Aorta (tissue), 5 donors: ENCODE results near the gene CDK19. TPM values are rescaled to one million over a fixed set of nuclear protein-coding genes. Genes with fewer than 3 reads are reported as not detected.

ENCODE experiments used
- ATAC-seq: fragments of 200-7000 bp; cut with Tn5 transposase; one replicate; pipeline ENCODE4 v1.9.1; 2022; ENCODE audit warnings: moderate library complexity; ENCODE audit not compliant: low FRiP score
- DNase-seq, 2 donors: peaks; one replicate each; pipeline ENCODE4 v3.0.0-alpha.2; 2020
- H3K27ac ChIP-seq, 2 donors: one replicate each; pipeline ENCODE4 v1.5.1; 2013; ENCODE audit warnings: low read length in 2 of 2, mild to moderate bottlenecking in 2 of 2, moderate library complexity in 2 of 2, control low read depth in 1 of 2, inconsistent platforms in 1 of 2, low read depth in 1 of 2
- H3K27me3 ChIP-seq, 2 donors: one replicate each; pipeline ENCODE4 v1.6.1; 2013; ENCODE audit warnings: control low read depth in 1 of 2, low read length in 1 of 2, mild to moderate bottlenecking in 1 of 2, moderate library complexity in 1 of 2; ENCODE audit not compliant: insufficient read depth in 2 of 2, control insufficient read depth in 1 of 2
- H3K36me3 ChIP-seq, 2 donors: one replicate each; pipeline ENCODE4 v1.6.1; 2013; ENCODE audit warnings: control low read depth in 1 of 2, low read length in 1 of 2, mild to moderate bottlenecking in 1 of 2; ENCODE audit not compliant: insufficient read depth in 2 of 2, control insufficient read depth in 1 of 2
- H3K4me1 ChIP-seq, 2 donors: one replicate each; pipeline ENCODE4 v1.6.1; 2013; ENCODE audit warnings: low read length in 2 of 2, control low read depth in 1 of 2, mild to moderate bottlenecking in 1 of 2, moderate library complexity in 1 of 2; ENCODE audit not compliant: insufficient read depth in 2 of 2, control insufficient read depth in 1 of 2
- H3K4me3 ChIP-seq, 2 donors: one replicate each; pipeline ENCODE4 v1.5.1; 2013; ENCODE audit warnings: low read length in 2 of 2, control low read depth in 1 of 2, mild to moderate bottlenecking in 1 of 2
- H3K9me3 ChIP-seq: one replicate; pipeline ENCODE4 v1.6.1; 2013; ENCODE audit warnings: mild to moderate bottlenecking, low read length; ENCODE audit not compliant: control insufficient read depth
- WGBS, 2 donors: extraction: QIAGEN DNeasy Blood & Tissue Kit; methylation state at CpG; one replicate each; pipeline ENCODE4 v1.1.7; 2013; 5-methylcytosine and 5-hydroxymethylcytosine counted together
- intact Hi-C, 2 donors: fragments of 100-400 bp; cut with DNase I; formaldehyde crosslinking; loops; one replicate each; pipeline versions ENCODE4 v1.14.2 to v1.15.0; 2022
- polyA plus RNA-seq, 2 donors: library from polyadenylated mRNA; stranded (reverse); fragments of 200-250 nt; gene quantifications; one replicate each; pipeline ENCODE4 v1.2.3, GENCODE V29; 2013
- total RNA-seq, 2 donors: library from RNA; stranded (reverse); fragmentation: NEBNext Ultra II Directional; extraction: Animal tissue kit (Norgen Biotek cat#: 25700); gene quantifications; one replicate each; pipeline ENCODE4 v1.2.1, GENCODE V29; 2021
- donor health status: healthy with polysubstance abuse.
- donor health status: Bipolar disorder and iron deficiency.
- donor health status: DM: no; HTN: no; CAD: no.
- donor health status: DM: no; HTN: no; CAD: no.
- donor health status: DM: yes; HTN: yes; CAD: no.

CDK19 gene
- total and polyA plus RNA-seq, 4 donors: 5.4 to 22.4 (median 12.8) TPM

DNA sequence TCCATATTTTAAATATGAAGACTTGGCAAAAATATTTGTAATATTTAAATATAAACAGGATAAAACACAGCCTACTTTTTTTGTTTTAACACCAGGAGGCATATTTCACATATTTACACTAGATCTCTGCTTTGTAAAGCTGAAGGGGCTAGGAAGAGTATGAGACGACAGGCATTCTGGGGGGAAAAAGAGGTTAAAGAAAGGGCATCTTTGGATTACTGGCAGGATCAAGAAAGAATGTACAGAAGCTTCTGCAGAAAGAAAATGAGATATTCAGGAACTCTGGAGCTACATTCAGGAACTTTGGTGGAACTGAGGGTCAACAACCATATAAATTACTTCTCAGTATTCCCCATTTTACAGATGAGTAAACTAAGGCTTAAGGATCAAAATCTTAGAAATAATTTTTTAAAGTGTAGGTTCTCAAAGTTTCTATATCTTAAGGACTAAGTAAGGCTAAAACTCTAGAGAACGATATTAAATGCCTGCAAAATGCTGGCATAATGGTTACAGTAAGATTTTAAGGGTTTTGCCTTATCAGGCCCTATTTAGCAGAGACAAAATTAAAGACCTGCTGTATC lies 156.5 kb downstream of the CDK19 start:
- H3K27me3 ChIP-seq: no peaks in the 10 kb centered on the region
- no peak for DNase-seq
- no peak overlapping the region for H3K27ac ChIP-seq
- intact Hi-C loops: no loop called here
- H3K4me1 ChIP-seq: no peaks in the 10 kb centered on the region
- H3K9me3 ChIP-seq: no peaks in the 10 kb centered on the region
- WGBS, 2 donors: 76 to 80% methylated on average over 2 of the region's 2 CpGs
- H3K36me3 ChIP-seq: peaks cover 0 to 3% of the 10 kb centered on the region in 2 donors
- no peak overlapping the region for H3K4me3 ChIP-seq
- no peak for ATAC-seq

DNA sequence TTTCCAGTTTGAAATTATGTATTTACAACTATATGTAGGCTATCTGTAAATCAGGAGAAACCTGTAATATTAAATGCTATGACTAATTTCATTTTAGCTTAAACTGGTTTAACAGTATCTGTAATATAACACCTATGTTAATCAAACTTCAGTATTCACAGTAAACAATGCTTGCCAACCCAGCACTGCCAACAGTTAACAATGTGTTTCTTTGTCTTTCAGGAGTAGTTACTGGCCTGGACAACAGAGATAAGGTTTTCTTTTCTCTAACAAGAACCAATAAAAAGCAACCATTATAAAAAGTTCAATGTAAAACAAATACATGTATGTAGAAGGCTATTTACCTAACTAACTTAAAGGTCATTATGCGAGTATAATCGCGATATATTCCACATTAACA lies 158.8 kb downstream of the CDK19 start:
- Histone ChIP-seq H3K4me1 (no peaks in the 10 kb centered on the region), H3K27me3 (no peaks in the 10 kb centered on the region), H3K27ac (no peak overlapping the region), H3K4me3 (no peak overlapping the region), H3K36me3 (peaks cover 0 to 3% of the 10 kb centered on the region in 2 donors), H3K9me3 (no peaks in the 10 kb centered on the region)
- intact Hi-C loops: no loop called here
- no peak for ATAC-seq
- 96 to 98% methylated on average over 3 of the region's 3 CpGs for WGBS, 2 donors
- DNase-seq: no peak

DNA sequence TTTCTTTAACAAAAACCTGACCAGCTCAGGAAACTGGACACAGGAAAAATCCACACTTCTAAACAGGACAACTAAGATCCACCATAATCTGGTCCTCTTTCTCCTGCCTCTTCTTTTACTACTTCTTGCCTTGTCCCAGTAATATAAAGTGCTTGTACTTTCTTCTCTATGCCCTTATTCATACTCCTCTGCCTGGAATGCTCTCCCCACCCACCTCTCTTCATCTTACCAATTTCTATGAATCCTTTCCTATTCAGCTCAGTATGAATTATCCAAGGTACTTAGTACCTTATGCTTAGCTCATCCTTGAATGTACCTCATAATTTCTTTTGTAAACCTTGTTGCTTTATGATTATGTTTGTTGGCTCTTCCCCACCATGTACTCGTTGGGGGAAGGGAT lies 159.4 kb downstream of the CDK19 start:
- DNase-seq (no peak), ATAC-seq (no peak)
- no peaks in the 10 kb centered on the region for H3K9me3 ChIP-seq
- intact Hi-C loops: no loop called here
- H3K4me3 ChIP-seq: no peak overlapping the region
- H3K4me1 ChIP-seq: no peaks in the 10 kb centered on the region
- H3K27ac ChIP-seq: no peak overlapping the region
- H3K27me3 ChIP-seq: no peaks in the 10 kb centered on the region
- 77 to 87% methylated on average over 1 of the region's 1 CpG for WGBS, 2 donors
- peaks cover 0 to 3% of the 10 kb centered on the region in 2 donors for H3K36me3 ChIP-seq

DNA sequence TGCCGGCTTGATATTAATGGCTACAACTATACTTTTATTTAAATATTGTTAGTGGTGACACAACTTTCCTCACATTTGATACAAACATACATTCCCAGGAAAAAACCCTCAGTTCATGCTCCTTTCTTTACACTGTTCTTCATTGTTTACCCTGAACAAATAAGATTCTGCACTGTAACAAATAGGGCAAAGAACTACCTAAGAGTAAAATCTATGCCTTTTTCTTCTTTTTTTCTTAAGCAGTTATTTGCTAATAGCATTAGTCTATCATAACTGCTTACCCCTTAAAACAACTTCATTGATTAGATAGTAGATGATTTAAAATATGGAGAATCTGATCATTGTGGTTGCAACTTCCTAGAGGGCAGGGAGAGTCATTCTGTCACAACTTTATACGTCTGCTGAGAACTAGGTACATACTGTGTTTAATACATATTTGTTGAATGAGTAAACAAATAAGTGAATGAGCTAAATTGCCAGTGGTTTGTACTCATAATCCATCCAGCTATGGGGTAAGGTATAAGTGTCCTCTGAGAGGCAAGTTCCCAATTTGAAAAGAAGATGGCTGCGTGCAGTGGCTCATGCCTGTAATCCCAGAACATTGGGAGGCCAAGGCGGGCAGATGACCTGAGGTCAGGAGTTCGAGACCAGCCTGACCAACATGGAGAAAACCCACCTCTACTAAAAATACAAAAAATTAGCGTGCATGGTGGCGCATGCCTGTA lies 161.0 kb downstream of the CDK19 start:
- intact Hi-C loops: no loop called here

DNA sequence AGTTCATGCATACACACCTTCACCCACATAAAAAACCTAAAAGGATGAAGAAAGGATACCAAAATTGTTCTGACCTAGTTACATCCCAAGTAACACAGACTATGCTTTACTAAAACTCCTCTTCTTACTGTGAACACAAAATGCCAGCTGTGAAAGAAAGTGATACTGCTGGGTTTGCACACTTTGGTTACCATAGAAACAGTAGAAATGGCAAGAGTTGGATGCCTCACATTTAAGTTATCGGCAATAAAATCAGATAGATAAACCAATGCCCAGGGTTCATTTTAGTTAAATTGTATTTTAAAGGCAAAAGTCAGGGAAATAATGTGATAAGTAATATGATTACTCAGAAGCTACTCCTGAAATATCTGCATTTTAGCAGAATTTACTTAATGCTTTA lies 161.9 kb downstream of the CDK19 start:
- intact Hi-C loops: no loop called here
- 89 to 96% methylated on average over 1 of the region's 1 CpG for WGBS, 2 donors
- no peak overlapping the region for H3K4me3 ChIP-seq
- H3K9me3 ChIP-seq: no peaks in the 10 kb centered on the region
- peaks cover 0 to 3% of the 10 kb centered on the region in 2 donors for H3K36me3 ChIP-seq
- DNase-seq: no peak
- ATAC-seq: no peak
- no peaks in the 10 kb centered on the region for H3K27me3 ChIP-seq
- H3K27ac ChIP-seq: no peak overlapping the region
- H3K4me1 ChIP-seq: no peaks in the 10 kb centered on the region

More for the DNA sequence above, 161.0 kb downstream of the CDK19 start:
- 97 to 98% methylated on average over 7 of the region's 7 CpGs for WGBS, 2 donors
- H3K9me3 ChIP-seq: no peaks in the 10 kb centered on the region
- ATAC-seq (no peak), DNase-seq (no peak)
- H3K36me3 ChIP-seq: peaks cover 0 to 3% of the 10 kb centered on the region in 2 donors
- H3K27me3 ChIP-seq: no peaks in the 10 kb centered on the region
- no peak overlapping the region for H3K27ac ChIP-seq
- no peak overlapping the region for H3K4me3 ChIP-seq
- no peaks in the 10 kb centered on the region for H3K4me1 ChIP-seq

DNA sequence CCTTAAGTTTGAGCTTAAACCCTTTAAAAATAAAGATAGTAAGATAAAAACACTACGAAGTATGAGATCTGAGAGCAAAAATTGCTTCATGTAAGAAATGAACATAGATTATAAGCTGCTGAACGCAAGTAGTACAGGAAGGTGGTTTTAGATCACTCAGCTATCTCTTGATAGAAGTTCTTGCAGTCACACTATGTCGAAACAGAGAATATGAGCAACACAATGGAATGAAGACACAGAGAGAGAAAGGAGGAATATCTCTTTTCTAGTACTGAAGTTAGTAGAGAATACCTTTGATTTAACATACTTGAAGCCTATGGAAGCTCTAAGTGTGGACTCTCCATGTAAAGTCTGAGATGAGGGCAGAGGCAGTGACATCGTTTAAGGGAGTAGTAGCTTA lies 162.7 kb downstream of the CDK19 start:
- intact Hi-C loops: no loop called here
- no peaks in the 10 kb centered on the region for H3K4me1 ChIP-seq
- no peaks in the 10 kb centered on the region for H3K36me3 ChIP-seq
- H3K9me3 ChIP-seq: no peaks in the 10 kb centered on the region
- H3K27me3 ChIP-seq: no peaks in the 10 kb centered on the region
- H3K27ac ChIP-seq: no peak overlapping the region
- 95 to 97% methylated on average over 4 of the region's 4 CpGs for WGBS, 2 donors
- DNase-seq (no peak), ATAC-seq (no peak)
- no peak overlapping the region for H3K4me3 ChIP-seq

DNA sequence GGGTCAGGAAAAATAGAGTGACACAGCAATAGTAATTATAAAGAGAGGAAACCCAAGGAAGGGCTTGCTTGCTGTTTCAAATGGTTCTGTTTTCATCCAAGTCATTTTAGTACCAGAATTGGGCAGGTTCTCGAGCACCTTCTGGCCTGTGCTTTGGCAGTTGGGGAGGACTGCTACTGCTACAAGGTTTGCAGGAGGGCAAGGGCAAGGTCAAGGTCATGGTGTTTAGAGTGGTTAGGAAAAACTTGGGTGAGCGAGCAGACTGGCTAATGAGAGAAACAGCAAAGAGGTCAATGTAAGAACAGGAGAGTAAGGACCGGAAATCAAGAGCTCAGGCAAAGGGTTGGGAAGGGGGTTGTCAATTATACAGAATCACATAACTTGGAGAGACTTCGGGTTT lies 164.5 kb downstream of the CDK19 start:
- 95% methylated on average over 4 of the region's 4 CpGs for WGBS, 2 donors
- DNase-seq (no peak), ATAC-seq (no peak)
- H3K27ac ChIP-seq: no peak overlapping the region
- no peaks in the 10 kb centered on the region for H3K27me3 ChIP-seq
- intact Hi-C loops: no loop called here
- H3K36me3 ChIP-seq: no peaks in the 10 kb centered on the region
- no peaks in the 10 kb centered on the region for H3K9me3 ChIP-seq
- H3K4me3 ChIP-seq: no peak overlapping the region
- no peaks in the 10 kb centered on the region for H3K4me1 ChIP-seq

DNA sequence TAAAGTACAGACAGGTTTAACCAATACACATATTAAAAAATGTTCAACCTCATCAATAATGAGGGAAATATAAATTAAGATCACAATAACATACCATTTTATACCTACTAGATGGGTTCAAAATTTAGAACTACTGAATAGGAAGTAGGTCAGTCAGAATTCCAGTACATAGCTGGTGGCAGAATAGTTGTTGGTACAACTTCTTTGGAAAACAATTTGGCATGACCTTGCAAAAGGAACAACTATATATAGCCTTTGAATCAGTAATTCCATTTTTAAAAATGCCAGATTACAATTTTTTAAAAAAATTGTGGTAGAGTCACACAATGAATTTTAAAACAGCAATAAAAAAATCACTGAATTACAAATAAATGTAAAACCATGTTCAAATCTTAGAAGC lies 165.6 kb downstream of the CDK19 start:
- Histone ChIP-seq H3K4me3 (no peak overlapping the region), H3K27ac (no peak overlapping the region), H3K36me3 (no peaks in the 10 kb centered on the region), H3K4me1 (no peaks in the 10 kb centered on the region), H3K27me3 (no peaks in the 10 kb centered on the region), H3K9me3 (no peaks in the 10 kb centered on the region)
- intact Hi-C loops: no loop called here
- no peak for ATAC-seq
- no peak for DNase-seq
